HG03064 (cell line): Measurements from ENCODE around the gene CDC42EP1.
"Not testable (repeated sequence)": the region's sequence is repeated elsewhere in the genome, so short reads cannot be mapped to it uniquely, and the experiment has no call there.

ENCODE experiments used
- ATAC-seq: cut with Tn5 transposase; IDR thresholded peaks from one replicate; pipeline ENCODE4 v1.9.1; 2021; ENCODE audit warnings: low read depth; ENCODE audit not compliant: unreplicated experiment

The CDC42EP1 gene

GRCh38 chr22:37529652-37530345 lies 30.5 kb upstream of the CDC42EP1 start:
- no peak for ATAC-seq

- ATAC-seq, result no peak
Observed at GRCh38 chr22:37533995-37534394, 26.3 kb upstream of the CDC42EP1 start.

- no peak for ATAC-seq
Observed at GRCh38 chr22:37534445-37534844, 25.8 kb upstream of the CDC42EP1 start.

- ATAC-seq, result no peak
Observed at GRCh38 chr22:37535159-37535558, 25.1 kb upstream of the CDC42EP1 start.

- ATAC-seq, result peak; percentile 80
Observed at GRCh38 chr22:37538590-37539357, 21.5 kb upstream of the CDC42EP1 start.

- not testable (repeated sequence) for ATAC-seq
Observed at GRCh38 chr22:37539790-37540189, 20.5 kb upstream of the CDC42EP1 start.

- not testable (repeated sequence) for ATAC-seq
Observed at GRCh38 chr22:37542416-37542815, 17.9 kb upstream of the CDC42EP1 start.

- ATAC-seq, result no peak
Observed at GRCh38 chr22:37542959-37543358, 17.3 kb upstream of the CDC42EP1 start.

GRCh38 chr22:37544955-37545702 lies 15.2 kb upstream of the CDC42EP1 start:
- ATAC-seq, result no peak

GRCh38 chr22:37545703-37546436 lies 14.4 kb upstream of the CDC42EP1 start:
- no peak for ATAC-seq

- no peak for ATAC-seq
Observed at GRCh38 chr22:37546437-37547250, 13.6 kb upstream of the CDC42EP1 start.

- ATAC-seq, result no peak
Observed at GRCh38 chr22:37547251-37547741, 13.0 kb upstream of the CDC42EP1 start.

GRCh38 chr22:37549704-37550059 lies 10.6 kb upstream of the CDC42EP1 start:
- ATAC-seq, result no peak

GRCh38 chr22:37550921-37551320 lies 9.4 kb upstream of the CDC42EP1 start:
- not testable (repeated sequence) for ATAC-seq

GRCh38 chr22:37551981-37552380 lies 8.3 kb upstream of the CDC42EP1 start:
- no peak for ATAC-seq

GRCh38 chr22:37552524-37553163 lies 7.6 kb upstream of the CDC42EP1 start:
- ATAC-seq, result no peak

- no peak for ATAC-seq
Observed at GRCh38 chr22:37553725-37554124, 6.6 kb upstream of the CDC42EP1 start.

GRCh38 chr22:37555029-37555428 lies 5.3 kb upstream of the CDC42EP1 start:
- no peak for ATAC-seq

- no peak for ATAC-seq
Observed at GRCh38 chr22:37556710-37557109, 3.6 kb upstream of the CDC42EP1 start.
